Cardiac ventricle fibroblast (primary cell): Measurements from ENCODE around the gene PLA2G4F. TPM values are rescaled to one million over a fixed set of nuclear protein-coding genes. Genes with fewer than 3 reads are reported as not detected.

Experiments
- total RNA-seq: library from RNA; depleted of rRNA; stranded (reverse); fragments of >200 nt; gene quantifications from 2 replicates; pipeline ENCODE4 v1.2.3, GENCODE V29; 2015

Gene PLA2G4F
- not detected in 2 replicates for total RNA-seq

DNA sequence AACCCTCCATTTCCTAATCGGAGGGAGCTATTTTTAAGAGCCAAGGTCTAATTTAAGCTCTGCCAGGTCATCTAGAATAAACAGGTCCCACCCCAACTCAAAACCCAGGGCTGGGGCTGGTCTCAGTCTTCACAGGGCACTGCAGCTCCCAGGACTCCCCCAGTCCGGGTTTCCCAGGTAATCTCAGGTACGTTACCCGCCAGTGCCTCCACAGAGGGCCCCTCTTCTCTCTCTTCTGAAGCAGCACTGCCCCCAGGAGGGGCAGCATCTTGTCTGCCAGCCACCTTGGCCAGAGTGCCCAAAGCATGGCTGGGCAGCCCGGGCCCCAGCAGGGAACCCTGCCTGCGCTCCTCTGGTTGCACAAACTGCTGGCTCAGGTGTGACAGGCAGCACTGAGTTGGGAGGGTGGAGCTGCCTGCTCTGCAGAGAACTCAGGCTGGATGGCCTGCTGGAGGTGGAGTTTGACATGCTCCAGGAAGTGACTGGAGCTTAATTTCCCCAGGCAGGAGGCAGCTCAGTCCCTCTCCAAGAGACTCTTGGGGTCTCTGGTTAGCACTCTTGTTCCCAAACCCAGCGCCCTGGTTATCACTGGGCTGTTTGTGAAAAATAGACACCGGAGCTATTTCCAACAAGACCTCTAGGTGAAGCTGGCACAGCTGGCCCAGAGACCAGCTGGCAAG is at the start of gene PLA2G4F:
TSS of gene PLA2G4F (minus strand) at position 394 of the 680 bp plus-strand sequence. CDS start at position 307, 87 bp downstream.

GRCh38 chr15:42094512-42094963 is 61.9 kb downstream of the PLA2G4F start, which contains the start of gene PLA2G4D:
Gene PLA2G4D (minus strand): TSS chr15:42094562. CDS start chr15:42094459, 103 bp downstream.

Other genes with a start within 250 kb of the PLA2G4F start
- 5.6 and 5.8 TPM in 2 replicates for gene EHD4, start 184.1 kb downstream of the PLA2G4F start, total RNA-seq
- not detected in 2 replicates for gene PLA2G4E, start 135.6 kb downstream of the PLA2G4F start, total RNA-seq
- gene PLA2G4D, start 62.1 kb downstream of the PLA2G4F start, total RNA-seq = not detected in 2 replicates
- 62.2 and 63.1 TPM in 2 replicates for gene VPS39, start 51.7 kb upstream of the PLA2G4F start, total RNA-seq
- 10.1 and 11.5 TPM in 2 replicates for gene GANC, start 116.6 kb upstream of the PLA2G4F start, total RNA-seq
- 26.3 and 30.2 TPM in 2 replicates for gene TMEM87A, start 116.8 kb upstream of the PLA2G4F start, total RNA-seq
- gene CAPN3, start 202.9 kb upstream of the PLA2G4F start, total RNA-seq = 0.98 and 2.4 TPM in 2 replicates